Omental fat pad (tissue), 4 donors: ENCODE measurements around the gene NSDHL. TPM values are rescaled to one million over a fixed set of nuclear protein-coding genes. Genes with fewer than 3 reads are reported as not detected.

Experiments
- ATAC-seq: fragments of 150-250 bp; one replicate; pipeline ENCODE4 v1.9.1; 2016; ENCODE audit warnings: mild to moderate bottlenecking, moderate library complexity; ENCODE audit not compliant: low FRiP score
- DNase-seq: peaks from one replicate; pipeline ENCODE4 v3.0.0-alpha.2; 2019; ENCODE audit warnings: low spot score
- total RNA-seq, 4 donors: library from RNA; depleted of rRNA; stranded (reverse); fragments of >200 nt; gene quantifications; one replicate each; pipeline ENCODE4 v1.1.0, GENCODE V29; 2016
- TF ChIP-seq, protein P1 (sequence below), 3 donors: fragments of 450-650 bp; IDR thresholded peaks; one replicate each; pipeline ENCODE4 v1.5.1; 2016 to 2017; ENCODE audit warnings: antibody characterized with exemption in 3 of 3, mild to moderate bottlenecking in 3 of 3, moderate library complexity in 2 of 3

NSDHL gene
- total RNA-seq, 4 donors from 2014 or later = 13.2 to 55.3 (median 25.9) TPM

DNA sequence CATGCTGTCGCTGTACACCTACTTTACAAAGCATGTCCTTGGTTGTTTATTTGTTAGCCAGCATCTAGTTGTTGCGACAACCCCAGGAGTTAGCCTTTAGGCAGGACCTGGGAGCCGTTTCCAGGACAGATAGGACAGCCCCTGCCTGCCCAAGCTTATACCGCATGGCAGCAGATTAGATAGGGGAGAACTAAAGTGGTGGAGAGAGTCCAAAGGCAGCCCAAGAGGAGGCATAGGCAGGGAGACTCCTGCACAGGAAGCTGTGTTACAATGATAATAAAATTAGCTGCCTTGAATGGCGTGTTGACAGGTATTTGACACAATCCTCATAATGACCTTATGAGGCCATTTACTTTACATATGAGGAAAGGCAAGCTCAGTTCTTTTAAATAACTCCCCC is 13.0 kb downstream of the NSDHL start:
- DNase-seq (no peak), ATAC-seq (no peak)
- TF ChIP-seq, protein P1, sequence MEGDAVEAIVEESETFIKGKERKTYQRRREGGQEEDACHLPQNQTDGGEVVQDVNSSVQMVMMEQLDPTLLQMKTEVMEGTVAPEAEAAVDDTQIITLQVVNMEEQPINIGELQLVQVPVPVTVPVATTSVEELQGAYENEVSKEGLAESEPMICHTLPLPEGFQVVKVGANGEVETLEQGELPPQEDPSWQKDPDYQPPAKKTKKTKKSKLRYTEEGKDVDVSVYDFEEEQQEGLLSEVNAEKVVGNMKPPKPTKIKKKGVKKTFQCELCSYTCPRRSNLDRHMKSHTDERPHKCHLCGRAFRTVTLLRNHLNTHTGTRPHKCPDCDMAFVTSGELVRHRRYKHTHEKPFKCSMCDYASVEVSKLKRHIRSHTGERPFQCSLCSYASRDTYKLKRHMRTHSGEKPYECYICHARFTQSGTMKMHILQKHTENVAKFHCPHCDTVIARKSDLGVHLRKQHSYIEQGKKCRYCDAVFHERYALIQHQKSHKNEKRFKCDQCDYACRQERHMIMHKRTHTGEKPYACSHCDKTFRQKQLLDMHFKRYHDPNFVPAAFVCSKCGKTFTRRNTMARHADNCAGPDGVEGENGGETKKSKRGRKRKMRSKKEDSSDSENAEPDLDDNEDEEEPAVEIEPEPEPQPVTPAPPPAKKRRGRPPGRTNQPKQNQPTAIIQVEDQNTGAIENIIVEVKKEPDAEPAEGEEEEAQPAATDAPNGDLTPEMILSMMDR (IDR thresholded peaks at IDR 0.05) = no peak

DNA sequence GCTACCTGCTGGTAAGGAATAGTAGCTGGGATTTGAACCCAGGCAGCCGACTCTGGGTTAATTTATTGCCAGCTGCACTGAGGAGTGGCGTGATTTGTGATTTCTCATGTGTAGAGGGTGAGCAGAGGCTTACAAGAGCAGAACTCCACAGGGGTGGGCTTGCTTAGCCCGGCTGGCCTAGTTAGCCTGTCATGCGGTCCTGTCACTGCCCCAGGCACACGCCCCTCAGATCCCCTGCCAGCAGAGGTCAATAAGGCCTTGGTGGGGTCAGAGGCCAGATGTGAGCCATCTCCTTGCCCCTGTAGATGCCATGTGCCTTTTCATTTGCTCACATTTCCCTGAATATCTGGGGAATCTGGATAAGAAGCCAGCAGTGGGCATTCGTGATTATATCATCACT is 13.4 kb downstream of the NSDHL start:
- DNase-seq (no peak), ATAC-seq (no peak)
- TF ChIP-seq, protein P1 (IDR thresholded peaks at IDR 0.05) = no peak

DNA sequence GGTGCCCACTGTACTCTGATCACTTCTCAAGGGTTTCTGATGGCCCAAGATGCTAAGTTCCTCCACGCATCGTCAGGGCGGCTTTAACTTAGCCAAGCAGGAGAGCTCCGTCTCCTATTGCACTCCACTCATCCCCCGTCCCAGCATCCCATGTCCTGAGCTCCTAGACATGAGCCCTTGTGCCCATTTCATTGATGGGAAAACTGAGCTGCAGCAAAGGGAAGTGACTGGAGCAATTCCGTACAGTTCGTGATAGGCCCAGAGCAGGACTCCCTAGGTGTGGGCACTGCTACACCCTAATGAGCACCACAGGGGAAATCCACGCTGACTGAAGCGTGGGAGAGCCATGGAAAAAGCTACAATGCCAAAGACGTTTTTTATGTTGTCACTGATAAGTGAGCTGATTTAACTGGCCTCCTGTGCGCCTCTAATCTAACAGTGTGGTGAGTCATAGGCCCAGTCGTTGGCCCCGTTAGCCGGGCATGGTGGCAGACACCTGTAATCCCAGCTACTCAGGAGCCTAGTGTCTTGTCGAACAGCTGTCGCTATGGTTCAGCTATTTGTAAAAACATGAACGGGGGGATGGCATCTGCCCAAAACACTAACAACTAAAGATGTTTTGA is 14.9 kb downstream of the NSDHL start:
- ATAC-seq (no peak), DNase-seq (no peak)
- TF ChIP-seq, protein P1 (IDR thresholded peaks at IDR 0.05) = no peak

DNA sequence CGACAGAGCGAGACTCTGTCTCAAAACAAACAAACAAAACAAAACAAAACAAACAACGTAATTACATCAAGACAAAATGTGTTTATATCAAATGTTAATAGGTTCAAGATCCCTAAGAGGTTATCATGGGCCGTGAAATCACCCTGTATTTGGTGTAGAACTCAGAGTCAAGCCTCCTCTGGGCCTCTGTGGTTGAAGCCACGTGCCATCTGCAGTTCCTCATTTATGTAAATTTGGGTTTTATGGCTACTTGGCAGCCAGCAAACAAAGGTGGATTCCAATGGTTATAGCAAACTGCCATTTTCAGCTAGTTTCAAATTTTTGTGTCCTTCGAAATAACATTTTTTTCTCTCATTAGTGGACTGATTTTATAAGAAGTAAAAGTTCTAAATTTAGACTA is 16.4 kb downstream of the NSDHL start:
- TF ChIP-seq, protein P1 (IDR thresholded peaks at IDR 0.05) = no peak
- no peak for DNase-seq

DNA sequence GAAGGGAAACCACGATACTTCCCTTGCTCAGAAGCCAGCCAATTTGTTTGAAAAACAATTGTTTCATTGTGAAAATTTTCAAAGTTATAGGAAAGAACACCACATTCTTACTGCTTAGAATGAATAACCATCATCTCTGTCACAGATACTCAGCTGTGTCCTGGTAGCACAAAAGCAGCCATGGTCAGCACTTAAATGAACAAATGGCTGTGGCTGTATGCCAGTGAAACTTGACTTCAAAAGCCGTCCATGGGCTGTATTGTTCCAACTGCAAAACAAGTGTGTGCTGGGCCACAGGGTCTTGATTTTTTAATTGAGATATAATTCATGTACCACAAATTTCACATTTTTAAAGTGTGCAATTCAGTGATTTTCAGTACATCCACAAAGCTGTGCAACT is 19.6 kb downstream of the NSDHL start:
- DNase-seq (no peak), ATAC-seq (no peak)
- TF ChIP-seq, protein P1 (IDR thresholded peaks at IDR 0.05) = no peak

More for the DNA sequence above, 16.4 kb downstream of the NSDHL start:
- no peak for ATAC-seq

DNA sequence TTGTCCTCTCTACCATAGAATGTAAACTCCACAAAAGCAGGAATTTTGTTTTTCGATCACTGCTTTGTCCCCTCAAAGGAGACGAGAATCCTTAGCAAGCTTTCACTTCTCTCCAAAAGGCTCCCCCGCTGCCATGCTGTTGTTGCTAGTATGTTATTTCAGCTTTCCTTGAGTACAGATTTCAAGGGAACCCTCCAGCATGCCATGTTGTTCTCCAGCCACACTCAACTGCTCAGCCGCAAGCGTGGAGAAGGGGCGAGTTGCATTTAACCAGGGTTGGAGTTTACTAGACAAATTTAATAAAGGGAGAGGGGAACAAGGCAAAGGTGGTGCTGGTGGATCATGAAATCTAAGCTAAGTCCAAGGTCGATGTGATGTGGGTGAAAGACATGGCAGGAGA is 23.1 kb downstream of the NSDHL start:
- no peak for DNase-seq
- TF ChIP-seq, protein P1 (IDR thresholded peaks at IDR 0.05) = no peak
- ATAC-seq = no peak

DNA sequence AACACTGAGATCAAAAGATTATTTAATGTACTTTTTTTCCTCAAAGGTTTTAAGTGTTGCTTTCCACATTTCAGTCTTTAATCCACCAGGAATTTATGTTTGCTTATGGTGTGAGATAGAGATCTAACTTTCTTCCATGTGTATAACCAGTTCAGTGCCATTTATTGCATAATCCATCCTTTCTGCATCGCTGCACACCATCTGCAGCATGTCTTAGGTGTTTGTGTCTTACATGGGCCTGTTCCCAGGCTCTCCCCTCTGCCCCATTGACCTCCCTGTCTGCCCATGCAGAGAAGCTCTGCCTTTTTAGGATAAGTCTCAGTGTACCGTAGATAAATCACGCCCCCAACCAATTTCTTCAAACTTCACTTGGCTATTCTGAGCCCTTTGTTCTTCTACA is 30.3 kb downstream of the NSDHL start:
- ATAC-seq (no peak), DNase-seq (no peak)
- TF ChIP-seq, protein P1 (IDR thresholded peaks at IDR 0.05) = no peak
